Esophagus muscularis mucosa (tissue), 4 donors: ENCODE measurements around the gene OR4P4. TPM values are rescaled to one million over a fixed set of nuclear protein-coding genes. Genes with fewer than 3 reads are reported as not detected.

Experiments
- DNase-seq: peaks from one replicate; pipeline ENCODE4 v3.0.0-alpha.2; 2017; ENCODE audit errors: extremely low spot score
- H3K27ac ChIP-seq, 4 donors: fragments of 200-600 bp; sonication (generic); replicated peaks in 1 of 4; 1 replicate in 3 of 4; 2 replicates in 1 of 4; pipeline ENCODE4 v1.5.1; 2016 to 2019; ENCODE audit warnings: mild to moderate bottlenecking in 1 of 4
- H3K27me3 ChIP-seq, 4 donors: fragments of 200-600 bp; sonication (generic); one replicate each; pipeline versions ENCODE4 v1.5.1 to v1.6.0; 2016 to 2019
- H3K36me3 ChIP-seq, 4 donors: fragments of 200-600 bp; sonication (generic); one replicate each; pipeline ENCODE4 v1.5.1; 2016 to 2019
- H3K4me1 ChIP-seq, 4 donors: fragments of 200-600 bp; sonication (generic); one replicate each; pipeline ENCODE4 v1.5.1; 2016 to 2019
- H3K4me3 ChIP-seq, 4 donors: fragments of 200-600 bp; sonication (generic); 1 replicate in 2 of 4; 2 replicates in 2 of 4; pipeline ENCODE4 v1.5.1; 2016 to 2019; ENCODE audit warnings: mild to moderate bottlenecking in 4 of 4, moderate library complexity in 1 of 4
- H3K9me3 ChIP-seq, 4 donors: fragments of 200-600 bp; sonication (generic); 1 replicate in 3 of 4; 2 replicates in 1 of 4; pipeline ENCODE4 v1.5.1; 2016 to 2019
- CTCF ChIP-seq, 3 experiments: fragments of 200-600 bp in 2 of 3; fragments of 450-650 bp in 1 of 3; sonication (generic) in 2 of 3; IDR thresholded peaks; one replicate each; pipeline ENCODE4 v1.5.1; 2017 to 2019; ENCODE audit warnings: antibody characterized with exemption in 3 of 3, mild to moderate bottlenecking in 2 of 3, moderate library complexity in 1 of 3
- EP300 ChIP-seq: sonication (generic); formaldehyde crosslinking; IDR thresholded peaks from one replicate; pipeline ENCODE4 v1.6.1; 2017; ENCODE audit warnings: antibody characterized with exemption
- POLR2A ChIP-seq: fragments of 450-650 bp; IDR thresholded peaks from one replicate; pipeline ENCODE4 v1.6.1; 2017; ENCODE audit warnings: antibody characterized with exemption, moderate library complexity, mild to moderate bottlenecking, low read depth
- POLR2AphosphoS5 ChIP-seq, 2 donors: sonication (generic); formaldehyde crosslinking; IDR thresholded peaks; one replicate each; pipeline ENCODE4 v1.6.1; 2017; ENCODE audit warnings: antibody characterized with exemption in 2 of 2
- WGBS: methylation state at CpG from one replicate; pipeline ENCODE4 v1.1.5; 2018; 5-methylcytosine and 5-hydroxymethylcytosine counted together
- intact Hi-C: fragments of 100-400 bp; cut with DNase I; formaldehyde crosslinking; loops from one replicate; pipeline ENCODE4 v1.15.1; 2023
- total RNA-seq, 4 donors: library from RNA; depleted of rRNA; stranded (reverse); fragments of >200 nt; gene quantifications; one replicate each; pipeline versions ENCODE4 v1.1.0 to v1.2.1, GENCODE V29; 2016

Gene OR4P4
- total RNA-seq, 4 donors from 2014 or later = not detected

GRCh38 chr11:55673860-55674259 is 38.9 kb downstream of the OR4P4 start:
- Histone ChIP-seq H3K27ac (no peak overlapping the region), H3K36me3 (no peaks in the 10 kb centered on the region), H3K4me1 (no peaks in the 10 kb centered on the region), H3K27me3 (no peaks in the 10 kb centered on the region), H3K9me3 (no peaks in the 10 kb centered on the region), H3K4me3 (no peak overlapping the region)
- intact Hi-C loops = no loop called here
- TF ChIP-seq EP300 (no peak), CTCF (IDR thresholded peaks at IDR 0.05) (no peak), POLR2AphosphoS5 (IDR thresholded peaks at IDR 0.05) (no peak), POLR2A (no peak)
- 59% methylated on average over 5 of the region's 5 CpGs for WGBS
- DNase-seq = no peak

Other genes with a start within 250 kb of the OR4P4 start
- gene OR4C15, start 80.6 kb upstream of the OR4P4 start, total RNA-seq = not detected
- not detected for gene OR4C16, start 63.0 kb upstream of the OR4P4 start, total RNA-seq
- not detected for gene OR4C11, start 27.5 kb upstream of the OR4P4 start, total RNA-seq
- not detected for gene OR4S2, start 13.2 kb downstream of the OR4P4 start, total RNA-seq
- not detected for gene OR4C6, start 27.1 kb downstream of the OR4P4 start, total RNA-seq
- gene OR5D13, start 138.3 kb downstream of the OR4P4 start, total RNA-seq = not detected
- not detected for gene OR5D14, start 160.4 kb downstream of the OR4P4 start, total RNA-seq
- not detected for gene OR5L1, start 176.3 kb downstream of the OR4P4 start, total RNA-seq
- gene OR5D18, start 184.5 kb downstream of the OR4P4 start, total RNA-seq = not detected
- not detected for gene OR5L2, start 192.1 kb downstream of the OR4P4 start, total RNA-seq
- not detected for gene OR5D16, start 203.6 kb downstream of the OR4P4 start, total RNA-seq
- gene TRIM51, start 248.2 kb downstream of the OR4P4 start, total RNA-seq = not detected